Panc1 (cell line): Measurements from ENCODE around the gene YES1. TPM values are rescaled to one million over a fixed set of nuclear protein-coding genes. Genes with fewer than 3 reads are reported as not detected.
"Not testable (repeated sequence)": the region's sequence is repeated elsewhere in the genome, so short reads cannot be mapped to it uniquely, and the experiment has no call there.

Experiments
- ATAC-seq: fragments of 200-7000 bp; cut with Tn5 transposase; 2 replicates; pipeline ENCODE4 v1.9.1; 2020; ENCODE audit warnings: mild to moderate bottlenecking, moderate library complexity
- BruUV-seq: library from RNA; stranded (reverse); fragments of 400-500 nt; replicated peaks from 2 replicates; lab custom pipeline; 2021; lab: Mats Ljungman, UMichigan
- CTCF ChIA-PET: fragments of 300-600 bp; sonication (Branson Sonifier 250); formaldehyde crosslinking; loops from one replicate; lab custom pipeline; 2022; ENCODE audit warnings: antibody characterized with exemption; lab: Charles Lee
- POLR2A ChIA-PET: fragments of 300-600 bp; sonication (Branson Sonifier 250); formaldehyde crosslinking; loops from one replicate; lab custom pipeline; 2022; ENCODE audit warnings: antibody characterized with exemption; lab: Charles Lee
- DNase-seq: peaks from one replicate; pipeline ENCODE4 v3.0.0-alpha.2; 2010; ENCODE audit warnings: low read depth, low spot score
- H3K27ac ChIP-seq: 2 replicates; pipeline ENCODE4 v1.5.1; 2011; ENCODE audit warnings: mild to moderate bottlenecking, low read length, inconsistent platforms
- H3K27me3 ChIP-seq: fragments of 200-500 bp; sonication (Bioruptor generic); 2 replicates; pipeline ENCODE4 v1.6.0; 2014; ENCODE audit warnings: low read length, inconsistent platforms; ENCODE audit not compliant: control insufficient read depth, insufficient read depth
- H3K36me3 ChIP-seq: fragments of 200-500 bp; sonication (Bioruptor generic); 2 replicates; pipeline ENCODE4 v1.5.1; 2014; ENCODE audit warnings: inconsistent platforms, mild to moderate bottlenecking, low read length, moderate library complexity; ENCODE audit not compliant: control insufficient read depth, insufficient read depth
- H3K4me1 ChIP-seq: 2 replicates; pipeline ENCODE4 v1.5.1; 2011; ENCODE audit warnings: inconsistent platforms, mild to moderate bottlenecking, low read length, moderate library complexity; ENCODE audit not compliant: control insufficient read depth, insufficient read depth
- H3K4me3 ChIP-seq, 2 experiments: 2 replicates each; pipeline ENCODE4 v1.5.1; 2011 to 2012; ENCODE audit warnings: low read depth in 2 of 2, low read length in 2 of 2, mild to moderate bottlenecking in 2 of 2, inconsistent platforms in 1 of 2, moderate library complexity in 1 of 2
- H3K9me3 ChIP-seq: fragments of 200-500 bp; sonication (Bioruptor generic); 2 replicates; pipeline ENCODE4 v1.5.1; 2014; ENCODE audit warnings: low read depth, mild to moderate bottlenecking, inconsistent platforms, low read length, moderate library complexity; ENCODE audit not compliant: control insufficient read depth, insufficient read depth
- POLR2AphosphoS5 ChIP-seq: IDR thresholded peaks from 2 replicates; pipeline ENCODE4 v1.6.1; 2012; ENCODE audit warnings: mild to moderate bottlenecking, low read depth, low read length, moderate library complexity
- SIN3A ChIP-seq: IDR thresholded peaks from 2 replicates; pipeline ENCODE4 v1.6.1; 2012; ENCODE audit warnings: low read depth, mild to moderate bottlenecking, low read length, moderate library complexity, borderline replicate concordance; ENCODE audit not compliant: insufficient read depth
- TCF7L2 ChIP-seq: IDR thresholded peaks from 2 replicates; pipeline ENCODE4 v1.6.1; 2011; ENCODE audit warnings: mild to moderate bottlenecking, low read depth, low read length, inconsistent platforms
- in situ Hi-C: cut with HindIII; loops from 2 replicates; pipeline ENCODE4 v1.10.0; 2016; ENCODE audit warnings: low sequenced_read_pairs, low pct_unique_long_range_greater_than_20kb
- intact Hi-C: fragments of 100-400 bp; cut with micrococcal nuclease; formaldehyde crosslinking; loops from one replicate; pipeline ENCODE4 v1.10.0; 2022; ENCODE audit not compliant: unreplicated experiment
- total RNA-seq: library from RNA; stranded (reverse); gene quantifications from one replicate; pipeline ENCODE4 v1.2.1, GENCODE V29; 2021; ENCODE audit not compliant: unreplicated experiment
- TF ChIP-seq, protein P1 (sequence below): fragments of 450-650 bp; IDR thresholded peaks from 2 replicates; pipeline ENCODE4 v1.5.1; 2017; ENCODE audit warnings: mild to moderate bottlenecking
- TF ChIP-seq, protein P2 (sequence below), 2 experiments: IDR thresholded peaks; 2 replicates each; pipeline ENCODE4 v1.6.1; 2011 to 2012; ENCODE audit warnings: low read depth in 2 of 2, control low read depth in 1 of 2, low read length in 1 of 2, mild to moderate bottlenecking in 1 of 2, moderate library complexity in 1 of 2; ENCODE audit not compliant: insufficient read depth in 1 of 2

The YES1 gene
- total RNA-seq, 1 experiment from 2014 or later, result 91.6 TPM

DNA sequence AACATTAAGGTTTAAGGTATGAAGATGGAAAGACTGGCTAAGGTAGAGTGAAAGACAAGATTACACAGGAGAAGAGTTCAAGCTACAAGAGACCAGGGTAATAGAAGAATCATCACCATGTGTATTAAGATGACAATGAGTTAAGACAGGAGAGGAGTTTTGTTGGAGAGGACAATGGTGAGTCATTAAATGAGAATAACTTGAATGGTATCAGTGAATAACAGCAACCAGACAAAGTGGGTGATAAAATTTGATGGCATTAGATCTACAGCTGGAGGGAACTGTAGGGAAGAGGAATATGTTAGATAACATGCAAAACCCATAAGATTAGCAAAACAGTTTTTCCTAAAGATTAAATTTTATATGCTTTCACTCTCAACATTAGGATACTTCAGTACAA, 80.9 kb downstream of the YES1 start:
- Histone ChIP-seq H3K4me1 (no peaks in the 10 kb centered on the region), H3K36me3 (peaks cover 5% of the 10 kb centered on the region; the same call in 1 of the 2 replicates), H3K4me3 (no peak overlapping the region), H3K9me3 (no peaks in the 10 kb centered on the region), H3K27me3 (no peaks in the 10 kb centered on the region), H3K27ac (no peak overlapping the region)
- in situ Hi-C loops (no loop called here), intact Hi-C loops (no loop called here)
- POLR2A ChIA-PET, result no interaction called here
- DNase-seq, result no peak
- no TSS peak for BruUV-seq
- CTCF ChIA-PET, result no interaction called here
- TF ChIP-seq, protein P1, sequence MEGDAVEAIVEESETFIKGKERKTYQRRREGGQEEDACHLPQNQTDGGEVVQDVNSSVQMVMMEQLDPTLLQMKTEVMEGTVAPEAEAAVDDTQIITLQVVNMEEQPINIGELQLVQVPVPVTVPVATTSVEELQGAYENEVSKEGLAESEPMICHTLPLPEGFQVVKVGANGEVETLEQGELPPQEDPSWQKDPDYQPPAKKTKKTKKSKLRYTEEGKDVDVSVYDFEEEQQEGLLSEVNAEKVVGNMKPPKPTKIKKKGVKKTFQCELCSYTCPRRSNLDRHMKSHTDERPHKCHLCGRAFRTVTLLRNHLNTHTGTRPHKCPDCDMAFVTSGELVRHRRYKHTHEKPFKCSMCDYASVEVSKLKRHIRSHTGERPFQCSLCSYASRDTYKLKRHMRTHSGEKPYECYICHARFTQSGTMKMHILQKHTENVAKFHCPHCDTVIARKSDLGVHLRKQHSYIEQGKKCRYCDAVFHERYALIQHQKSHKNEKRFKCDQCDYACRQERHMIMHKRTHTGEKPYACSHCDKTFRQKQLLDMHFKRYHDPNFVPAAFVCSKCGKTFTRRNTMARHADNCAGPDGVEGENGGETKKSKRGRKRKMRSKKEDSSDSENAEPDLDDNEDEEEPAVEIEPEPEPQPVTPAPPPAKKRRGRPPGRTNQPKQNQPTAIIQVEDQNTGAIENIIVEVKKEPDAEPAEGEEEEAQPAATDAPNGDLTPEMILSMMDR, result no peak
- TF ChIP-seq SIN3A, result no peak
- TF ChIP-seq POLR2AphosphoS5, result no peak
- no peak for TF ChIP-seq TCF7L2
- TF ChIP-seq, protein P2, sequence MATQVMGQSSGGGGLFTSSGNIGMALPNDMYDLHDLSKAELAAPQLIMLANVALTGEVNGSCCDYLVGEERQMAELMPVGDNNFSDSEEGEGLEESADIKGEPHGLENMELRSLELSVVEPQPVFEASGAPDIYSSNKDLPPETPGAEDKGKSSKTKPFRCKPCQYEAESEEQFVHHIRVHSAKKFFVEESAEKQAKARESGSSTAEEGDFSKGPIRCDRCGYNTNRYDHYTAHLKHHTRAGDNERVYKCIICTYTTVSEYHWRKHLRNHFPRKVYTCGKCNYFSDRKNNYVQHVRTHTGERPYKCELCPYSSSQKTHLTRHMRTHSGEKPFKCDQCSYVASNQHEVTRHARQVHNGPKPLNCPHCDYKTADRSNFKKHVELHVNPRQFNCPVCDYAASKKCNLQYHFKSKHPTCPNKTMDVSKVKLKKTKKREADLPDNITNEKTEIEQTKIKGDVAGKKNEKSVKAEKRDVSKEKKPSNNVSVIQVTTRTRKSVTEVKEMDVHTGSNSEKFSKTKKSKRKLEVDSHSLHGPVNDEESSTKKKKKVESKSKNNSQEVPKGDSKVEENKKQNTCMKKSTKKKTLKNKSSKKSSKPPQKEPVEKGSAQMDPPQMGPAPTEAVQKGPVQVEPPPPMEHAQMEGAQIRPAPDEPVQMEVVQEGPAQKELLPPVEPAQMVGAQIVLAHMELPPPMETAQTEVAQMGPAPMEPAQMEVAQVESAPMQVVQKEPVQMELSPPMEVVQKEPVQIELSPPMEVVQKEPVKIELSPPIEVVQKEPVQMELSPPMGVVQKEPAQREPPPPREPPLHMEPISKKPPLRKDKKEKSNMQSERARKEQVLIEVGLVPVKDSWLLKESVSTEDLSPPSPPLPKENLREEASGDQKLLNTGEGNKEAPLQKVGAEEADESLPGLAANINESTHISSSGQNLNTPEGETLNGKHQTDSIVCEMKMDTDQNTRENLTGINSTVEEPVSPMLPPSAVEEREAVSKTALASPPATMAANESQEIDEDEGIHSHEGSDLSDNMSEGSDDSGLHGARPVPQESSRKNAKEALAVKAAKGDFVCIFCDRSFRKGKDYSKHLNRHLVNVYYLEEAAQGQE (IDR thresholded peaks at IDR 0.05; ENCODE audit: insufficient read depth in 1 of 2, low read depth in 2 of 2, low read length in 1 of 2), result no peak
- no peak for ATAC-seq

DNA sequence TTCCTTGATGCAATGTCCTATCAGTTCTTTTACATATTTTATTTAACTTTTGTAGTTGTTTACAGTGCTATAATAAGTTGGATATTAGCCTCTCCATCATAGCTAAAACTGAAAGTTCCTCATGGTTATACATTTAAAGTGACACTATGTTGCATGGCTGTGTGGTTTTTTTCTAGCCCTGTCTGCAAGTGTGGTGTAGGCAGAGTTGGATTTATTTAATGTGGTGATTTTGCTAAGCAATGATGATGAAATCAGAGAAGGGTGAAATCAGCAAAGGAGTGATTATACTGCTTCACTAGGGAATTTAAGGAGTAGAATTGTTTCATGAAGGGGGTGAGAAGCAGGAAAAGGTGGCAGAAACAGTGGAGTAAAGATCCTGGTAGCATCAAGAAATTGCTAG, 81.3 kb downstream of the YES1 start:
- DNase-seq, result no peak
- no peak for ATAC-seq
- ChIA-PET CTCF (no interaction called here), POLR2A (interaction anchor here (0.6 kb wide), 2 partner anchors 12 to 65 kb away, joined by 3 read pairs; no protein-coding TSS in a partner anchor)
- H3K27ac ChIP-seq, result no peak overlapping the region
- H3K36me3 ChIP-seq, result peaks cover 5% of the 10 kb centered on the region; the same call in 1 of the 2 replicates
- H3K27me3 ChIP-seq, result no peaks in the 10 kb centered on the region
- in situ Hi-C loops (no loop called here), intact Hi-C loops (no loop called here)
- TF ChIP-seq, protein P1, result no peak
- TF ChIP-seq TCF7L2, result no peak
- no peak for TF ChIP-seq SIN3A
- TF ChIP-seq, protein P2 (IDR thresholded peaks at IDR 0.05; ENCODE audit: insufficient read depth in 1 of 2, low read depth in 2 of 2, low read length in 1 of 2), result no peak
- TF ChIP-seq POLR2AphosphoS5, result no peak
- no peak overlapping the region for H3K4me3 ChIP-seq
- H3K9me3 ChIP-seq, result no peaks in the 10 kb centered on the region
- no TSS peak for BruUV-seq
- H3K4me1 ChIP-seq, result no peaks in the 10 kb centered on the region

DNA sequence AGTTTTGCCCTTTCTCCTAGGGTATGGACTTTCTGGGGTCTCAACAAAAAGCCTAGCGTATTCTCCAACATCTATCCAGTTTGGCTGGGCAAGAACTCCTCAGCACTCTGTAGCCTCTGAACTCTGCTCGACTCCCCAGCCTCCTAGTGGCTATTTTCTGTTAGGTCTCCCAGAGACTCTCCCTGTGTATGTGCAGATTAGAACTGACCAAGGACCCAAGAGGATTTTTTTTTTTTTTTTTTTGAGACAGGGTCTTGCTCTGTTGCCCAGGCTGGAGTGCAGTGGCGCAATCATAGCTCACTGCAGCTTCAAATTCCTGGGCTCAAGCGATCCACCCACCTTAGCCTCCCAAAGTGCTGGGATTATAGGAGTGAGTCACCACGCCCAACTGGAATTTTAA, 81.9 kb downstream of the YES1 start:
- in situ Hi-C loops, BruUV-seq, H3K4me3 ChIP-seq, DNase-seq, intact Hi-C loops, H3K4me1 ChIP-seq, CTCF ChIA-PET, H3K27me3 ChIP-seq, H3K9me3 ChIP-seq, H3K27ac ChIP-seq, H3K36me3 ChIP-seq: not testable (repeated sequence)
- ATAC-seq, result peak; percentile 80; the same call in 1 of the 2 replicates
- POLR2A ChIA-PET, result interaction anchor here (0.6 kb wide), 2 partner anchors 13 to 66 kb away, joined by 3 read pairs; no protein-coding TSS in a partner anchor
